GM10248 (cell line): ENCODE data around the gene NDUFA9.

Source experiments
- CTCF ChIA-PET: fragments of 300-600 bp; sonication (Branson Sonifier 250); formaldehyde crosslinking; extraction: SDS; loops from one replicate; lab custom pipeline; 2021; ENCODE audit warnings: antibody characterized with exemption; lab: Yijun Ruan, JAX
- POLR2A ChIA-PET: fragments of 350-650 bp; sonication (Branson Sonifier 250); formaldehyde crosslinking; extraction: SDS; loops from one replicate; lab custom pipeline; 2020; ENCODE audit warnings: antibody characterized with exemption; lab: Yijun Ruan, JAX
- DNase-seq: peaks from one replicate; pipeline ENCODE4 v3.0.0; 2012; ENCODE audit errors: extremely low spot score
- TF ChIP-seq, protein P1 (sequence below): IDR thresholded peaks from 2 replicates; pipeline ENCODE4 v1.5.1; 2012; ENCODE audit warnings: mild to moderate bottlenecking, low read depth; ENCODE audit errors: extremely low read depth, missing control alignments, control extremely low read depth

Gene NDUFA9

DNA sequence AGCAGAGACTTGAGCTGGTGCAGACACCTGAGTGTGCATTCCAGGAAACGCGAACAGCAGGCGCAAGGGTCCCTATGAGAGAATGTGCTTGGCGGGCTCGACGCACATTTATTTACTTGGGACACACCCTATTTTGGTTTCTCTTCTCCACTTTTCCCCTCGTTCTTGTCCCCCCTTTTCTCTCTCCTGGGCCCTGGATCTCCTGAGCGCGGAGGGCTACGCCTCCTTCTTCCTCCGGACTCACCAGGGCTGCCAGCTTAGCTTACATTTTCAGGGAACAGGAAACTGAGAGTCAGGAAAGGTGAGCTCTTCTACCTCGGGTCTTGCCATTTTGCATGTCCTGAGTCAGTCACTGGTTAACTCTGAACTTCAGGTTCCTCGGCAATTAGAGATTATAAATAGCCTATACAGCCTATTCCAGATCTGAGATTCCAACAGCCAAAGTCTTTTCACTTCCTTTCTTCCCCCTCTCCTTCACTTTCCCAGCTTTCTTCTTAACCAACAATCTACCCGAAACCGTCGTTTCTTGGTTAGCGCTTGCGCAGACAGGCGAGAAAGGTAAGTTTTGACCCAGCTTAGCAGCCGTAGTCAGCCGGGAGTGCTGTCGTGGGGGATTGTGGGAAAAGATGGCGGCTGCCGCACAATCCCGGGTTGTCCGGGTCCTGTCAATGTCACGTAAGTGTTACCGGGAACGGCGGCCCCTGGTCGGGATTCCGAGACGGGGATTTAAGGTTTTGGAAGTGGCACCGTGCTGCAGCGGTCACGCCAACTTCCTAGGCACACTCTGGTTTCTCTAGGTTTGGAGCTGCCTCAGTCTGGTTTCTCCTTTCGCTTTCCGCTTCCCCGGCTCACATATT lies at the start of gene NDUFA9, which contains the start of gene AKAP3:
TSS of gene NDUFA9 (plus strand) at position 614 of the 857 bp plus-strand sequence. CDS start at position 627, 13 bp downstream.
TSS of gene AKAP3 (minus strand) at position 551 of the 857 bp plus-strand sequence. CDS start 10,855 bp downstream, outside the sequence.
- TF ChIP-seq, protein P1, sequence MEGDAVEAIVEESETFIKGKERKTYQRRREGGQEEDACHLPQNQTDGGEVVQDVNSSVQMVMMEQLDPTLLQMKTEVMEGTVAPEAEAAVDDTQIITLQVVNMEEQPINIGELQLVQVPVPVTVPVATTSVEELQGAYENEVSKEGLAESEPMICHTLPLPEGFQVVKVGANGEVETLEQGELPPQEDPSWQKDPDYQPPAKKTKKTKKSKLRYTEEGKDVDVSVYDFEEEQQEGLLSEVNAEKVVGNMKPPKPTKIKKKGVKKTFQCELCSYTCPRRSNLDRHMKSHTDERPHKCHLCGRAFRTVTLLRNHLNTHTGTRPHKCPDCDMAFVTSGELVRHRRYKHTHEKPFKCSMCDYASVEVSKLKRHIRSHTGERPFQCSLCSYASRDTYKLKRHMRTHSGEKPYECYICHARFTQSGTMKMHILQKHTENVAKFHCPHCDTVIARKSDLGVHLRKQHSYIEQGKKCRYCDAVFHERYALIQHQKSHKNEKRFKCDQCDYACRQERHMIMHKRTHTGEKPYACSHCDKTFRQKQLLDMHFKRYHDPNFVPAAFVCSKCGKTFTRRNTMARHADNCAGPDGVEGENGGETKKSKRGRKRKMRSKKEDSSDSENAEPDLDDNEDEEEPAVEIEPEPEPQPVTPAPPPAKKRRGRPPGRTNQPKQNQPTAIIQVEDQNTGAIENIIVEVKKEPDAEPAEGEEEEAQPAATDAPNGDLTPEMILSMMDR: no peak
- peak; percentile 80 for DNase-seq
- CTCF ChIA-PET: interaction anchor here (0.7 to 2.6 kb wide), 5 partner anchors 11 to 45 kb away, joined by 3 to 15 read pairs (median 4); no protein-coding TSS in a partner anchor
- POLR2A ChIA-PET: no interaction called here

DNA sequence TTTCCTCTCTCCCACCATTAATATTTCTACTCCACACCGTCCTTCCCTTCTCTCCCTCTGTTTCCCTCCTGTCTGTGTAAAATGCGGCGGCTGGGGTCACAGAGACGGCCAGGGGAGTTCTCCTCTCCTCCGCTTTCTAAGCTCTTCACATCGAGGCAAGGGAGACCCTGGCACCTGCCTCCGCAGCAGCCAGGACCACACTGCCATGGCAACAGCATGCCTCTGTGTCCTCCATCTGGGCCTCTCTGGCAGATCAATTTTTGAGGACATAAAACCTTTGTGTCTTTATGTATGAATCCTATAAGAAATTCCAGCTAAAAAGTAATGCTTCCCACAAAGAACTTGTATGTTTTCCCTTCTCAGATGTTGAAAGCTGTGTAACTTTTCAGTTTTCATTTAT lies 45.5 kb upstream of the NDUFA9 start:
- TF ChIP-seq, protein P1: no peak
- CTCF ChIA-PET: interaction anchor here (0.9 to 5.4 kb wide), 7 partner anchors 11 to 49 kb away, joined by 3 to 96 read pairs (median 4); partner anchors contain the start of genes AKAP3 and NDUFA9
- DNase-seq: no peak
- POLR2A ChIA-PET: no interaction called here

DNA sequence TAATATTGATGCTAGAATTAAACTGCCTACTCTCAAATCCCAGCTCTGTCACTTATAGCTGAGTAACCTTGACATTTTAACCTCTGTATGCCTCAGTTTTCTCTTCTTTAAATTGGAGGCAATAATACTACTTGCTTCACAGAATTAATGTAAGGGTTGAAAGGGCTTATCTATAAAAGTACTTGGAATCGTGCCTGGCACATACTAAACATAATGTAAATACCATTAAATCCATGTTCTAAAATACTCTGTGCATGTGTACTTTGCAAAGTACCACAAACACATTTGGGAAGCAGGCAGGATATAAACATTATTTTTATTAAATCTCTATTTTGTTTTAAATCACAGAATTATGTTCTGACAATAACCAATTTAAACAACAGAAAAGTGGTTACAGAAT lies 45.0 kb upstream of the NDUFA9 start:
- CTCF ChIA-PET: interaction anchor here (0.6 to 5.4 kb wide), 23 partner anchors 12 to 670 kb away, joined by 3 to 96 read pairs (median 4); partner anchors contain the start of genes AKAP3 and NDUFA9
- TF ChIP-seq, protein P1: no peak
- no peak for DNase-seq
- POLR2A ChIA-PET: no interaction called here

DNA sequence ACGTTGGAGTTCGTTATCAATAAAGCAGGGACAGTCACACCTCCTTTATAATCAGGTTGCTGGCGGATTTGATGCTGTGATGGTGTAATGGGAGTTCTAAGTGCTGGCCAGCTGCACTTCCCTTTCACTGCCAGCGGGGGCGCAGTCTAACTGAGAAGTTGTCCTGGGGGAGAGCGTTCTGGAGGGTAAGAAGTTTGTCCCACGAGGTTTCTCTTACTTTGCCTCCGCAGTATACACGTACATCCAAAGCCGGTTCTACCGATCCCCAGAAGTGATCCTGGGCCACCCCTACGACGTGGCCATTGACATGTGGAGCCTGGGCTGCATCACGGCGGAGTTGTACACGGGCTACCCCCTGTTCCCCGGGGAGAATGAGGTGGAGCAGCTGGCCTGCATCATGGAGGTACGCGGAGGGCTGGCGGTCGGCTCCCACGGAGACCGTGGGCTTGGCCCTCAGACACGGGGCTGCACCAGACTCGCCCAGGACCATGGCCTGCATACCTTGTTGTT lies 44.2 kb upstream of the NDUFA9 start:
- ChIA-PET POLR2A (no interaction called here), CTCF (interaction anchor here (0.6 to 5.4 kb wide), 26 partner anchors 13 to 670 kb away, joined by 3 to 96 read pairs (median 4); partner anchors contain the start of genes AKAP3 and NDUFA9)
- peak; percentile 86 for DNase-seq
- TF ChIP-seq, protein P1: peak; percentile 97

DNA sequence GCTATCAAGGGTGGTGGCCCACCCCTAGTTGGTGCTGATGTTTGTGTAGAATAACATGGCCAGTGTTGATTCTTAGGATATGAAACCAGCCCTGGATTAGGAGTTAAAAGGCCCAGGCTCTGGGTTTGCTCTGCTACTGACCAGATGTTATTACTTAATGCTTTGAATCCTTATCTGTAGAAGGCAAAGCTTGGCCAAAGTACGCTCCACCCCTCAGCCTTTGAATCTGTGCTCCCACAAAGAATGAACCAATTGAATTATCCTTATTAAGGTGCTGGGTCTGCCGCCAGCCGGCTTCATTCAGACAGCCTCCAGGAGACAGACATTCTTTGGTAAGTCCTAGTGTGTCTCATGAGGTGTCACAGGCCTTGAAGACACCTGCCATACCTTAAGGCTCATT lies 41.9 kb upstream of the NDUFA9 start:
- CTCF ChIA-PET: no interaction called here

DNA sequence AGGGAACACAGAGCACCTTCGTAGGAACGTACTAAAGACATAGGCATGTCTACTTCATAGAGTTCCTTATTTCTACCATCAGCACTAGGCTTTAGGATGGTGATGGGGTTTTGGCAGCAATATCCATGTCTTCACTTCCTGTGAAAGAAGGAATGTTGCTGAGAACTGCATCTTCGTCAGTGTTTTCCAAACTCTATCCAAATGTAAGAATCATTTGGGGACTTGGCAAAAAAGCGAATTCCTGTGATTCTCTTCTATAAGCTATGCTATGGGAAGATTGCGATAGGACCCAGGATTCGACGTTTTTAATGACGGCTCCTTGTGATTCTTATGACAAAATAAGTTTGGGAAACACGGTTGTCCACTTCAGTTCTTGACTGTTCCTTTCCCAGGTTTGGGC lies 39.8 kb upstream of the NDUFA9 start:
- DNase-seq: no peak
- CTCF ChIA-PET: no interaction called here
- POLR2A ChIA-PET: no interaction called here
- TF ChIP-seq, protein P1: no peak

More for the DNA sequence above, 41.9 kb upstream of the NDUFA9 start:
- TF ChIP-seq, protein P1: no peak
- POLR2A ChIA-PET: no interaction called here
- DNase-seq: no peak
